Kidney (tissue), 22 donors: ENCODE data around the gene ECT2. TPM values are rescaled to one million over a fixed set of nuclear protein-coding genes. Genes with fewer than 3 reads are reported as not detected.

Experiments used
- DNase-seq, 5 donors: peaks; one replicate each; pipeline ENCODE4 v3.0.0-alpha.2; 2013 to 2020
- FAIRE-seq: peaks from 2 replicates; lab custom pipeline; 2012; peaks lifted over from hg19 to GRCh38; lab: Jason Lieb, UNC
- H3K27ac ChIP-seq, 2 donors: one replicate each; pipeline ENCODE4 v1.7.0; 2013; ENCODE audit warnings: low read depth in 2 of 2, low read length in 2 of 2, inconsistent platforms in 1 of 2
- H3K27me3 ChIP-seq: one replicate; pipeline ENCODE4 v1.7.1; 2013; ENCODE audit warnings: low read length, inconsistent platforms; ENCODE audit not compliant: control insufficient read depth, insufficient read depth
- H3K36me3 ChIP-seq, 3 donors: one replicate each; pipeline versions ENCODE4 v1.7.0 to v1.7.1; 2013; ENCODE audit warnings: low read length in 3 of 3, control low read depth in 1 of 3, inconsistent platforms in 1 of 3; ENCODE audit not compliant: insufficient read depth in 3 of 3, control insufficient read depth in 2 of 3
- H3K4me1 ChIP-seq, 3 donors: one replicate each; pipeline versions ENCODE4 v1.7.0 to v1.7.1; 2013; ENCODE audit warnings: low read length in 3 of 3, inconsistent platforms in 1 of 3, low read depth in 1 of 3; ENCODE audit not compliant: control insufficient read depth in 2 of 3, insufficient read depth in 2 of 3
- H3K4me3 ChIP-seq, 3 donors: one replicate each; pipeline versions ENCODE4 v1.7.0 to v1.8.1; 2013; ENCODE audit warnings: low read length in 3 of 3, control low read depth in 1 of 3, inconsistent platforms in 1 of 3
- H3K9ac ChIP-seq, 3 donors: one replicate each; pipeline versions ENCODE4 v1.7.0 to v1.7.1; 2013; ENCODE audit warnings: low read length in 3 of 3, control low read depth in 1 of 3, inconsistent platforms in 1 of 3
- H3K9me3 ChIP-seq, 3 donors: one replicate each; pipeline versions ENCODE4 v1.7.0 to v1.7.1; 2013; ENCODE audit warnings: low read length in 3 of 3, control low read depth in 1 of 3, inconsistent platforms in 1 of 3; ENCODE audit not compliant: control insufficient read depth in 2 of 3, insufficient read depth in 1 of 3
- intact Hi-C: fragments of 100-400 bp; cut with DNase I; formaldehyde crosslinking; loops from one replicate; pipeline ENCODE4 v1.11.1; 2022
- long read RNA-seq, 10 donors: library from polyadenylated mRNA in 1 of 10; unstranded in 1 of 10; transcript quantifications; one replicate each; pipeline ENCODE4 v2.0.0 and lab custom pipeline, GENCODE V29; 2021 to 2026
- polyA plus RNA-seq: library from polyadenylated mRNA; stranded (reverse); fragments of 350-450 nt; fragmentation: Illumina TruSeq; extraction: RNeasy Lipid Tissue Mini Kit (QIAGEN cat#74804); gene quantifications from one replicate; pipeline ENCODE4 v1.2.3, GENCODE V29; 2014; ENCODE audit warnings: low read depth, low replicate concordance; ENCODE audit not compliant: insufficient read depth
- total RNA-seq: library from RNA; stranded (reverse); fragmentation: NEBNext Ultra II Directional; extraction: Animal tissue kit (Norgen Biotek cat#: 25700); gene quantifications from one replicate; pipeline ENCODE4 v1.2.1, GENCODE V29; 2021
- TF ChIP-seq, protein P1 (sequence below): IDR thresholded peaks from 3 replicates; pipeline ENCODE4 v1.5.1; 2012; ENCODE audit warnings: mild to moderate bottlenecking, moderate library complexity, borderline replicate concordance; ENCODE audit not compliant: insufficient read depth; ENCODE audit errors: extremely low read depth
- donor health status: control.
- donor health status: control.
- donor health status: control.
- donor health status: control.
- donor health status: control.
- donor health status: DM: yes; HTN: yes; CAD: no.
- donor health status: Normal renal cell carcinoma (clear cell type).

The ECT2 gene, protein sequence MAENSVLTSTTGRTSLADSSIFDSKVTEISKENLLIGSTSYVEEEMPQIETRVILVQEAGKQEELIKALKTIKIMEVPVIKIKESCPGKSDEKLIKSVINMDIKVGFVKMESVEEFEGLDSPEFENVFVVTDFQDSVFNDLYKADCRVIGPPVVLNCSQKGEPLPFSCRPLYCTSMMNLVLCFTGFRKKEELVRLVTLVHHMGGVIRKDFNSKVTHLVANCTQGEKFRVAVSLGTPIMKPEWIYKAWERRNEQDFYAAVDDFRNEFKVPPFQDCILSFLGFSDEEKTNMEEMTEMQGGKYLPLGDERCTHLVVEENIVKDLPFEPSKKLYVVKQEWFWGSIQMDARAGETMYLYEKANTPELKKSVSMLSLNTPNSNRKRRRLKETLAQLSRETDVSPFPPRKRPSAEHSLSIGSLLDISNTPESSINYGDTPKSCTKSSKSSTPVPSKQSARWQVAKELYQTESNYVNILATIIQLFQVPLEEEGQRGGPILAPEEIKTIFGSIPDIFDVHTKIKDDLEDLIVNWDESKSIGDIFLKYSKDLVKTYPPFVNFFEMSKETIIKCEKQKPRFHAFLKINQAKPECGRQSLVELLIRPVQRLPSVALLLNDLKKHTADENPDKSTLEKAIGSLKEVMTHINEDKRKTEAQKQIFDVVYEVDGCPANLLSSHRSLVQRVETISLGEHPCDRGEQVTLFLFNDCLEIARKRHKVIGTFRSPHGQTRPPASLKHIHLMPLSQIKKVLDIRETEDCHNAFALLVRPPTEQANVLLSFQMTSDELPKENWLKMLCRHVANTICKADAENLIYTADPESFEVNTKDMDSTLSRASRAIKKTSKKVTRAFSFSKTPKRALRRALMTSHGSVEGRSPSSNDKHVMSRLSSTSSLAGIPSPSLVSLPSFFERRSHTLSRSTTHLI
- total RNA-seq: 15.5 TPM
- 2.4 TPM for polyA plus RNA-seq
- long read RNA-seq, donor 1, full-length matches to known transcripts: 1 of 1 reads
- long read RNA-seq, donor 1, partial matches to known transcripts: 0 of 1 reads
- long read RNA-seq, donor 1, other reads (novel, unspliced or antisense): 0 of 1 reads
- long read RNA-seq, donor 2, full-length matches to known transcripts: 1 of 14 reads
- long read RNA-seq, donor 2, partial matches to known transcripts: 13 of 14 reads
- long read RNA-seq, donor 2, other reads (novel, unspliced or antisense): 0 of 14 reads
- long read RNA-seq, donor 3: 0 reads
- long read RNA-seq, donor 4, full-length matches to known transcripts: 3 of 3 reads
- long read RNA-seq, donor 4, partial matches to known transcripts: 0 of 3 reads
- long read RNA-seq, donor 4, other reads (novel, unspliced or antisense): 0 of 3 reads
- long read RNA-seq, donor 5: 0 reads
- long read RNA-seq, donor 6, full-length matches to known transcripts: 1 of 18 reads
- long read RNA-seq, donor 6, partial matches to known transcripts: 17 of 18 reads
- long read RNA-seq, donor 6, other reads (novel, unspliced or antisense): 0 of 18 reads
- long read RNA-seq, donor 7, partial matches to known transcripts: 2 of 3 reads
- long read RNA-seq, donor 7, other reads (novel, unspliced or antisense): 1 of 3 reads
- long read RNA-seq, donor 8: 0 reads
- long read RNA-seq, donor 9: 0 reads
- long read RNA-seq, donor 10, partial matches to known transcripts: 17 of 17 reads
- long read RNA-seq, donor 10, other reads (novel, unspliced or antisense): 0 of 17 reads

DNA sequence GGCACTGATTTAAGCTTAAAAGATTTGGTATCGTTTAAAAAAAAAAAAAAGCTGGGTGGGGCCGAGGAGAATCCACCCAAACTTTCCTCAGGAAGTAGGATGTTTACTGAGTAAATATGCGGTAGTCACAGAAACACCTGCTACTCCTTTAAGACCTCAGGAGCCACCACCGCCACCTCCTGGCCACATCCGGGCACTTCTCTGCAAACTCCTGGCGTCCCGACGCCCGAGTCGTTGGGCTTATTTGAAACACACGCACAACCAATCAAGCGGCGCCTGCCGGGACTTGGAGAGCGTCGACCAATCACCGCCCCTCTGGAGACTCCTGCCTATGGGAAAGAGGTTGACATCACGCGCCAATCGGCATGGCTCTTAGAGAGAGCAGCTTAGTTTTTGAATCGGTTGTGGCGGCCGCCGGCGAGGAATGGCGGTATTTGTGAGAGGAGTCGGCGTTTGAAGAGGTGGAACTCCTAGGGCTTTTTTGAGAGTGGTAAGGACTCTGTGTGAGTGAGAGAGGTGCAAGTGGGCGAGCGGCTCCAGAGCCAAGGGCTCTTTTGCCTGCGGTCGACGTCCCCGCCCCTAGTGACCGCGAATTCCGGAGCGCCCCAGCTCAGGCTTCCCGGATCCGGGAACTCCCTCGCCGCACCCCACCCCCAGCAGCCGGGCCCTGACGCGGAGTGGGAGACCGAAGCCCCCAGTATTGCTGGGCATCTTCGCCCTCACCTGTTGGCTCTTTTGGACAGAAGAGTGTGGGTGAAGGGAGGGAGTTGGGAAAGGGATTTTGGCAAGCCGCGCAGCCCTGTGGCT is at the start of gene ECT2:
Gene ECT2, plus strand, starts transcription at position 359 of the 807 bp plus-strand sequence. CDS start 3,805 bp downstream, outside the sequence.
- H3K27ac ChIP-seq: peak within 1 kb of the TSS; percentile 38 to 57
- peak within 1 kb of the TSS; percentile 71 to 77 (median 72) for H3K9ac ChIP-seq
- TF ChIP-seq, protein P1, sequence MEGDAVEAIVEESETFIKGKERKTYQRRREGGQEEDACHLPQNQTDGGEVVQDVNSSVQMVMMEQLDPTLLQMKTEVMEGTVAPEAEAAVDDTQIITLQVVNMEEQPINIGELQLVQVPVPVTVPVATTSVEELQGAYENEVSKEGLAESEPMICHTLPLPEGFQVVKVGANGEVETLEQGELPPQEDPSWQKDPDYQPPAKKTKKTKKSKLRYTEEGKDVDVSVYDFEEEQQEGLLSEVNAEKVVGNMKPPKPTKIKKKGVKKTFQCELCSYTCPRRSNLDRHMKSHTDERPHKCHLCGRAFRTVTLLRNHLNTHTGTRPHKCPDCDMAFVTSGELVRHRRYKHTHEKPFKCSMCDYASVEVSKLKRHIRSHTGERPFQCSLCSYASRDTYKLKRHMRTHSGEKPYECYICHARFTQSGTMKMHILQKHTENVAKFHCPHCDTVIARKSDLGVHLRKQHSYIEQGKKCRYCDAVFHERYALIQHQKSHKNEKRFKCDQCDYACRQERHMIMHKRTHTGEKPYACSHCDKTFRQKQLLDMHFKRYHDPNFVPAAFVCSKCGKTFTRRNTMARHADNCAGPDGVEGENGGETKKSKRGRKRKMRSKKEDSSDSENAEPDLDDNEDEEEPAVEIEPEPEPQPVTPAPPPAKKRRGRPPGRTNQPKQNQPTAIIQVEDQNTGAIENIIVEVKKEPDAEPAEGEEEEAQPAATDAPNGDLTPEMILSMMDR: peak; percentile 66
- DNase-seq (peak; percentile 99 to 100 (median 100)), FAIRE-seq (peak; percentile 99)
- no peaks in the 10 kb centered on the region for H3K27me3 ChIP-seq
- H3K4me3 ChIP-seq: peak within 1 kb of the TSS; percentile 65 to 84 (median 78)
- no peaks in the 10 kb centered on the region for H3K36me3 ChIP-seq
- H3K4me1 ChIP-seq: peaks cover 0 to 3% (median 0%) of the 10 kb centered on the region in 3 donors
- H3K9me3 ChIP-seq: no peaks in the 10 kb centered on the region
- intact Hi-C loops: no loop called here

DNA sequence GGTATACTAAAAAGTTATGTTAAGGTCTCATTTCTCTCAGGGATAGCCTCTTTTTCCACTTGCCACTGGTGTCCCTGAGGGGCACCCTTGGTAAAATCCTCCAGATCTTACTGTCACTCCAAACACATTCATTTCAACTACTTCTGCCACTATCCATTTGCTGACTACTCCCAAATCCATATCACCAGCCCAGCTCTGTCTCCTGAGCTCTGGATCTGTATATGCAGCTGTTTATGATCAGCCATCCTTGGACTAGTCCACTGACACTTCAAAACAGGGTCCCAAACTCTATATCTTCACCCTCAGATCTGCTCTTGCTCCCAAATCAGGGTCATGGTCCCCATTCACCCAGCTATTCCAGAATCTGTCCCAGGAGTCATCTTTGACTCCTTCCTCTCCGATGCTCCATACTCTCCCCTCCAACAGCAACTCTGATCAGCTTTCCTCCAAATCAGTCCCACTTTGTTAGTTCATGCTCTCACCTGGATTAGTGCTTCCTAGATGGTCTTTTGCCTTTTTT is 49.5 kb upstream of the ECT2 start:
- Histone ChIP-seq H3K4me3 (no peak overlapping the region), H3K4me1 (no peaks in the 10 kb centered on the region), H3K9me3 (no peaks in the 10 kb centered on the region), H3K27me3 (no peaks in the 10 kb centered on the region), H3K36me3 (no peaks in the 10 kb centered on the region), H3K9ac (no peak overlapping the region), H3K27ac (no peak overlapping the region)
- DNase-seq: no peak
- intact Hi-C loops: no loop called here
- TF ChIP-seq, protein P1: no peak
- no peak for FAIRE-seq
